Measurements from ENCODE around the gene ULK4. TPM values are rescaled to one million over a fixed set of nuclear protein-coding genes. Genes with fewer than 3 reads are reported as not detected.

The ULK4 gene
- total and polyA plus RNA-seq, 9 of the 15 experiments (the other 6 are each of a cell fraction or from before 2014, with no cell fraction given) = 3.0 to 5.9 (median 3.5) TPM

DNA sequence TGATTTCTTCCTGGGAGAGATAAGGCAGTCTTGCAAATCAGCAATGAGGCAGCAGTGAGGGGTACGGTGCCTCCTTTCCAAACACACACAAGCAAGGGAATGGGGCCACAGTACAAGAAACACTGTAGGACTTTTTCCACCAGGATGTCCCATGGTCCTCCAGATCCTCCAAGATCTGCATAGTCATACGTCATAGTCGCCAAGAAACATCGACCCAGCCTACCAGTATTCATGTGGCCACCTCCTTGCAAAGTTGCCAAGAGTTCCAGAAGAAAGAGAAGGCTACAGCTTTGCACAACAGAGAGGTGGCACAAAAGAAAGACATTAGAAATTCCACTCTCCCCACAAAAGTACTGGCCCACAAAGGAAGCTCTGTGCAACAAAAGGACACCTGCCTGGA is 504.7 kb downstream of the ULK4 start (continued):
- TF ChIP-seq, protein P1, sequence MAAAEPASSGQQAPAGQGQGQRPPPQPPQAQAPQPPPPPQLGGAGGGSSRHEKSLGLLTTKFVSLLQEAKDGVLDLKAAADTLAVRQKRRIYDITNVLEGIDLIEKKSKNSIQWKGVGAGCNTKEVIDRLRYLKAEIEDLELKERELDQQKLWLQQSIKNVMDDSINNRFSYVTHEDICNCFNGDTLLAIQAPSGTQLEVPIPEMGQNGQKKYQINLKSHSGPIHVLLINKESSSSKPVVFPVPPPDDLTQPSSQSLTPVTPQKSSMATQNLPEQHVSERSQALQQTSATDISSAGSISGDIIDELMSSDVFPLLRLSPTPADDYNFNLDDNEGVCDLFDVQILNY (CRISPR knock-in tag; IDR thresholded peaks at IDR 0.05) = no peak
- TF ChIP-seq CSDE1 (IDR thresholded peaks at IDR 0.05) = no peak
- TF ChIP-seq CTBP1 (IDR thresholded peaks at IDR 0.05; ENCODE audit: borderline replicate concordance) = no peak
- no peak for TF ChIP-seq ZFX (CRISPR knock-in tag; IDR thresholded peaks at IDR 0.05)
- TF ChIP-seq FOXJ3 (CRISPR knock-in tag; IDR thresholded peaks at IDR 0.05) = no peak
- TF ChIP-seq SMC3 (conservative IDR thresholded peaks at IDR 0.05; ENCODE audit: insufficient read depth, low read depth, low read length) = no peak
- no peak for TF ChIP-seq ZNF263 (CRISPR knock-in tag; IDR thresholded peaks at IDR 0.05; ENCODE audit: borderline replicate concordance)
- no peak for TF ChIP-seq ZNF431 (CRISPR knock-in tag; IDR thresholded peaks at IDR 0.05)
- TF ChIP-seq PTTG1 (tag; IDR thresholded peaks at IDR 0.05; ENCODE audit: low read depth) = no peak
- no peak for TF ChIP-seq ZNF146 (CRISPR knock-in tag; IDR thresholded peaks at IDR 0.05; ENCODE audit: unreplicated experiment)

DNA sequence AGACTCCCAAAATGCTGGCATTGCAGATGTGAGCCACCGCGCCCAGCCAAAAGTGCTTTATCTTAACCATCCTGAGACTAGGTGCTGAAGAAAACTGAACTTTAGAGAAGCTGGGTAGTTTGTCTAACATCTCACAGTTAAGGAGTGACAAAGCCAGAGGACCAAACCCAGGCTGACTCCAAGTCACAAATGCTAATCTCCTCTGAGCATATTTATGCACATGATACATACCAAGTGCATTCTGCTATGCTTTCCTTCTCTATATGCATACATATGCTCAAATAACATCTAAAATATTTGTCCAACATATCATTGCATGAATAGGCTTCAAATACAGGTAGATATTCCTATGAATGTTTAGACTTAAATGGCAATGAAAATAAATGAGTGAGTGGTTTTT is 505.7 kb downstream of the ULK4 start:
- Histone ChIP-seq H3K36me3 (ENCODE audit: control insufficient read depth, insufficient read depth, low read length) (no peaks in the 10 kb centered on the region), H4K20me1 (replicated peaks; ENCODE audit: control insufficient read depth, insufficient read depth, low read length) (no peaks in the 10 kb centered on the region), H3K27ac (ENCODE audit: extremely low read depth, low read depth, low read length) (no peak overlapping the region), H3K79me2 (ENCODE audit: control insufficient read depth, insufficient read depth, low read length) (no peaks in the 10 kb centered on the region), H3K27me3 (ENCODE audit: control insufficient read depth in 2 of 2, insufficient read depth in 2 of 2, low read length in 2 of 2) (peaks cover 0 to 5% of the 10 kb centered on the region in 2 experiments; a peak in 2 of 5 replicates), H3K9ac (ENCODE audit: insufficient read depth in 1 of 2, low read depth in 2 of 2, low read length in 2 of 2) (no peak overlapping the region), H3K4me2 (ENCODE audit: insufficient read depth, low read length) (no peak overlapping the region), H2AFZ (ENCODE audit: low read depth, low read length) (no peak overlapping the region), H3K9me3 (replicated peaks; ENCODE audit: control insufficient read depth, insufficient read depth, low read depth, low read length) (no peaks in the 10 kb centered on the region), H3K4me3 (no peak overlapping the region), H3K4me1 (replicated peaks in 1 of 2; ENCODE audit: control insufficient read depth in 2 of 2, insufficient read depth in 2 of 2, low read length in 2 of 2) (no peaks in the 10 kb centered on the region), H3K9me1 (ENCODE audit: control insufficient read depth, insufficient read depth, low read length) (no peaks in the 10 kb centered on the region)
- ChIA-PET POLR2A (interaction anchor here (1.2 kb wide), 1 partner anchor 13 kb away, joined by 4 read pairs; no protein-coding TSS in a partner anchor), CTCF (ENCODE audit: low intra/inter-chr PET ratio) (no interaction called here)
- no peak for DNase-seq (ENCODE audit: extremely low read depth in 1 of 4, low spot score in 3 of 4)
- WGBS (ENCODE audit: insufficient coverage, low coverage, missing lambda C conversion rate) = 0% methylated on average over 2 of the region's 2 CpGs
- BruUV-seq (replicated peaks) = no TSS peak
- no peak for FAIRE-seq
- no peak for ATAC-seq
- intact Hi-C loops (cut with micrococcal nuclease) = no loop called here
- in situ Hi-C loops (cut with MboI) = no loop called here
- no peak for TF ChIP-seq FUS (optimal IDR thresholded peaks at IDR 0.05; ENCODE audit: low read depth, low read length)
- TF ChIP-seq, protein P2, sequence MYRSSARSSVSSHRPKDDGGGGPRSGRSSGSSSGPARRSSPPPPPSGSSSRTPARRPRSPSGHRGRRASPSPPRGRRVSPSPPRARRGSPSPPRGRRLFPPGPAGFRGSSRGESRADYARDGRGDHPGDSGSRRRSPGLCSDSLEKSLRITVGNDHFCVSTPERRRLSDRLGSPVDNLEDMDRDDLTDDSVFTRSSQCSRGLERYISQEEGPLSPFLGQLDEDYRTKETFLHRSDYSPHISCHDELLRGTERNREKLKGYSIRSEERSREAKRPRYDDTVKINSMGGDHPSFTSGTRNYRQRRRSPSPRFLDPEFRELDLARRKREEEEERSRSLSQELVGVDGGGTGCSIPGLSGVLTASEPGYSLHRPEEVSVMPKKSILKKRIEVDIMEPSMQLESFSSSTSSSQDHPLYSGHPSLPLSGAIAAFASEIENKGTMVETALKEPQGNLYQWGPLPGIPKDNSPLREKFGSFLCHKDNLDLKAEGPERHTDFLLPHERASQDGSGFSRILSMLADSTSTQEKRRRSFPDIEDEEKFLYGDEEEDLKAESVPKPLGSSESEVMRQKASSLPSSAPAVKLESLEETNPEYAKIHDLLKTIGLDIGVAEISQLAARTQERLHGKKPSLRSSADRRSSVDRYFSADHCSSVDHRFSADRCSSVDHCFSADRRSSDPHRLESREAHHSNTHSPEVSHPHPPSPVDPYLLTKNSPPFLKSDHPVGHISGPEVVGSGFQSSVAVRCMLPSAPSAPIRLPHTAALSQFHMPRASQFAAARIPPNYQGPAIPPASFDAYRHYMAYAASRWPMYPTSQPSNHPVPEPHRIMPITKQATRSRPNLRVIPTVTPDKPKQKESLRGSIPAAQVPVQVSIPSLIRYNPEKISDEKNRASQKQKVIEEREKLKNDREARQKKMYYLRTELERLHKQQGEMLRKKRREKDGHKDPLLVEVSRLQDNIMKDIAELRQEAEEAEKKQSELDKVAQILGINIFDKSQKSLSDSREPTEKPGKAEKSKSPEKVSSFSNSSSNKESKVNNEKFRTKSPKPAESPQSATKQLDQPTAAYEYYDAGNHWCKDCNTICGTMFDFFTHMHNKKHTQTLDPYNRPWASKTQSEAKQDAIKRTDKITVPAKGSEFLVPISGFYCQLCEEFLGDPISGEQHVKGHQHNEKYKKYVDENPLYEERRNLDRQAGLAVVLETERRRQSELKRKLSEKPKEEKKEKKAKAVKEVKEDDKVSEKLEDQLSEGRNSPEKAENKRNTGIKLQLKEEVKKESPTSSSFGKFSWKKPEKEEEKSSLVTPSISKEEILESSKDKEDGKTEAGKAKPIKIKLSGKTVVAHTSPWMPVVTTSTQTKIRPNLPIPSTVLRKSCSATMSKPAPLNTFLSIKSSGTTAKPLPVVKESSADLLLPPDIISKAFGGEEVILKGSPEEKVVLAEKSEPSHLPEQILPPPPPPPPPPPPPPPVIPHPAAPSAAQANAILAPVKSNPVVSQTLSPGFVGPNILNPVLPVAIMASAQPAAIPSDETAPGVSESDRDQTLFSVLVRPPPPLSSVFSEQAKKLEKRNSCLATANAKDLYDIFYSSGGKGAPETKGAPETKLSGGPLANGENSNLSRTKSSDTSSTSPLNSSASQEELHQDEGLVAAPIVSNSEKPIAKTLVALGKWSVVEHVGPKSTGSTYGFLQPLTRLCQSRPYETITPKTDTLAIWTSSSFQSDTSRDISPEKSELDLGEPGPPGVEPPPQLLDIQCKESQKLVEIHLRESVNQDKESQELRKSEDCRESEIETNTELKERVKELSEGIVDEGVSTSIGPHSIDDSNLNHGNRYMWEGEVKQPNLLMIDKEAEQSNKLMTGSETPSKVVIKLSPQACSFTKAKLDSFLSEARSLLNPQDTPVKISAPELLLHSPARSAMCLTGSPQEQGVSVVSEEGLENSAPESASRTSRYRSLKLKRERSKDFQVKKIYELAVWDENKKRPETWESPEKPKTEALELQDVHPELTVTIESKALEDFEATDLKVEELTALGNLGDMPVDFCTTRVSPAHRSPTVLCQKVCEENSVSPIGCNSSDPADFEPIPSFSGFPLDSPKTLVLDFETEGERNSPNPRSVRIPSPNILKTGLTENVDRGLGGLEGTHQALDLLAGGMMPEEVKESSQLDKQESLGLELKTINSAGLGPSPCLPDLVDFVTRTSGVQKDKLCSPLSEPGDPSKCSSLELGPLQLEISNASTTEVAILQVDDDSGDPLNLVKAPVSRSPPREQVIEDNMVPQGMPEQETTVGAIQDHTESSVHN (IDR thresholded peaks at IDR 0.05; ENCODE audit: borderline replicate concordance in 1 of 2, low read depth in 1 of 2) = no peak
- TF ChIP-seq, protein P3, sequence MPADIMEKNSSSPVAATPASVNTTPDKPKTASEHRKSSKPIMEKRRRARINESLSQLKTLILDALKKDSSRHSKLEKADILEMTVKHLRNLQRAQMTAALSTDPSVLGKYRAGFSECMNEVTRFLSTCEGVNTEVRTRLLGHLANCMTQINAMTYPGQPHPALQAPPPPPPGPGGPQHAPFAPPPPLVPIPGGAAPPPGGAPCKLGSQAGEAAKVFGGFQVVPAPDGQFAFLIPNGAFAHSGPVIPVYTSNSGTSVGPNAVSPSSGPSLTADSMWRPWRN (IDR thresholded peaks at IDR 0.05; ENCODE audit: low read depth) = no peak

All from K562 (cell line).